Lower leg skin (tissue), 4 donors: ENCODE measurements around the gene CHRND. TPM values are rescaled to one million over a fixed set of nuclear protein-coding genes. Genes with fewer than 3 reads are reported as not detected.

ENCODE experiments used
- DNase-seq, 2 donors: peaks; one replicate each; pipeline ENCODE4 v3.0.0-alpha.2; 2019; ENCODE audit warnings: low spot score in 2 of 2
- H3K4me3 ChIP-seq: fragments of 200-600 bp; sonication (generic); 2 replicates; pipeline ENCODE4 v1.5.1; 2017; ENCODE audit warnings: mild to moderate bottlenecking, low read depth; ENCODE audit not compliant: poor library complexity, severe bottlenecking
- CTCF ChIP-seq, 3 donors: fragments of 450-650 bp; IDR thresholded peaks; one replicate each; pipeline ENCODE4 v1.5.1; 2016; ENCODE audit warnings: antibody characterized with exemption in 3 of 3, mild to moderate bottlenecking in 3 of 3, moderate library complexity in 2 of 3
- POLR2A ChIP-seq, 2 donors: fragments of 450-650 bp; IDR thresholded peaks; one replicate each; pipeline ENCODE4 v1.6.1; 2016 to 2017; ENCODE audit warnings: antibody characterized with exemption in 2 of 2, mild to moderate bottlenecking in 1 of 2, moderate library complexity in 1 of 2
- WGBS, 2 donors: methylation state at CpG; one replicate each; pipeline ENCODE4 v1.1.5; 2018; 5-methylcytosine and 5-hydroxymethylcytosine counted together
- intact Hi-C: fragments of 100-400 bp; cut with DNase I; formaldehyde crosslinking; loops from one replicate; pipeline ENCODE4 v1.15.0; 2023; ENCODE audit warnings: low total_unique reads
- total RNA-seq, 4 donors: library from RNA; depleted of rRNA; stranded (reverse); fragments of >200 nt; gene quantifications; one replicate each; pipeline ENCODE4 v1.1.0, GENCODE V29; 2016

Gene CHRND
- total RNA-seq, 4 donors from 2014 or later, result not detected

DNA sequence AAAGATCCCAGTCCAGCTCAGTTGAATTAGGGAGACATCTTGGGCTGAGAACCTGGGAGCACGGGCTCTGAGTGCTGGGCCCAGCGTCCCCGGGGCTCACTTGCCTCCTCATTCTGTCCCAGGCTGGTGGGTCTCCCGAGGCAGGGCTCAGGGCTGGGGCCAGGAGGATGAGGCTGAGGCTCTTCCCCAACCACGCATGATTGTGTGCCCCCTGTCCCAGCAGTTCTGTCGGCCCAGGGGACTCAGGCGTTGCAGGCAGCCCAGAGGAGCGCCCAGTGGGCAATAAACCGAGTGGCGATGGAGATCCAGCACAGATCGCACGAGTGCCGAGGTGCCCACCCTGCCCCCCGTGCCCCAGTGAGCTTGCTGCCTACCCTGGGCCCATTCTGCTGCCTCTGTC lies 4.9 kb upstream of the CHRND start:
- 81 to 83% methylated on average over 12 to 14 of the region's 14 CpGs for WGBS, 2 donors
- intact Hi-C loops, result no loop called here

GRCh38 chr2:232521959-232522622 lies 3.9 kb upstream of the CHRND start:
- no peak for TF ChIP-seq POLR2A (IDR thresholded peaks at IDR 0.05)
- TF ChIP-seq CTCF (IDR thresholded peaks at IDR 0.05), result no peak
- no peak for DNase-seq
- 0 to 21% methylated on average over 14 of the region's 66 CpGs for WGBS, 2 donors
- no peak overlapping the region for H3K4me3 ChIP-seq
- intact Hi-C loops, result no loop called here

More for the DNA sequence above, 4.9 kb upstream of the CHRND start:
- TF ChIP-seq CTCF (IDR thresholded peaks at IDR 0.05) (no peak), POLR2A (IDR thresholded peaks at IDR 0.05) (no peak)
- no peak overlapping the region for H3K4me3 ChIP-seq
- no peak for DNase-seq

DNA sequence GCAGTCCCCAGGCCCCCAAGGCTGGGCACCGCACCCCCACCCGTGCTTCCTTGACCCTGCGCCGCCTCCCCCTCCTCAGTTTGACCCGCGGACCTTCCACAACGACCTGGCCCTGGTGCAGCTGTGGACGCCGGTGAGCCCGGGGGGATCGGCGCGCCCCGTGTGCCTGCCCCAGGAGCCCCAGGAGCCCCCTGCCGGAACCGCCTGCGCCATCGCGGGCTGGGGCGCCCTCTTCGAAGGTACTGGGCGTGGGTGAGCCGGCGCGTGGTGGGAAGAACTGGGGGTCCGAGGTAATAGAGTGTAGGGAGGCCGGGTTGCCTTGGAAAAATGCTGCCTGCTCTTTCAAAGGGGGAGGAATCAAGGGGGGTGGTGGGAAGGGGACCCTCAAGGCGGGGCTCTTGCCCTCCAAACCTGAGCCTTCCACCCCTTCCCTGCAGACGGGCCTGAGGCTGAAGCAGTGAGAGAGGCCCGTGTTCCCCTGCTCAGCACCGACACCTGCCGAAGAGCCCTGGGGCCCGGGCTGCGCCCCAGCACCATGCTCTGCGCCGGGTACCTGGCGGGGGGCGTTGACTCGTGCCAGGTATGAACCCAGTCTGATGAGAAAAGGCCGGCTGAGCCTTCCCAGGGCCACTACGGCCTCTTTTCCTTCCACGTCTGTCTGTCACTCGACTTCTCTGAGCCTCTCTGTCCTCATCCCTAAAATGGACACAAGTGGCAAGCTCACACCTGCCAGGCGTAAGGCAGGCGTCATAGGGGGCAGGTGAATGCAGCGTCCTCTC lies 3.1 kb upstream of the CHRND start:
- intact Hi-C loops, result no loop called here
- no peak overlapping the region for H3K4me3 ChIP-seq
- no peak for TF ChIP-seq CTCF (IDR thresholded peaks at IDR 0.05)
- TF ChIP-seq POLR2A (IDR thresholded peaks at IDR 0.05), result no peak
- WGBS, 2 donors, result 19 to 21% methylated on average over 8 to 32 of the region's 46 CpGs
- DNase-seq, result no peak

DNA sequence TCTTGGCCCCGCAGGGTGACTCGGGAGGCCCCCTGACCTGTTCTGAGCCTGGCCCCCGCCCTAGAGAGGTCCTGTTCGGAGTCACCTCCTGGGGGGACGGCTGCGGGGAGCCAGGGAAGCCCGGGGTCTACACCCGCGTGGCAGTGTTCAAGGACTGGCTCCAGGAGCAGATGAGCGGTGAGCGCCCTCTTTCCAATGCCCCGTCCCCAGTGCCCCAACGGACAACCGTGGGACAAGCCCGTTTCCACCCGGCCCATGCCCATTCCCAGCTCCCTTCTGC lies 2.6 kb upstream of the CHRND start:
- DNase-seq, result no peak
- WGBS, 2 donors, result 5 to 16% methylated on average over 8 to 16 of the region's 16 CpGs
- H3K4me3 ChIP-seq, result no peak overlapping the region
- TF ChIP-seq CTCF (IDR thresholded peaks at IDR 0.05) (no peak), POLR2A (IDR thresholded peaks at IDR 0.05) (no peak)
- intact Hi-C loops, result no loop called here

DNA sequence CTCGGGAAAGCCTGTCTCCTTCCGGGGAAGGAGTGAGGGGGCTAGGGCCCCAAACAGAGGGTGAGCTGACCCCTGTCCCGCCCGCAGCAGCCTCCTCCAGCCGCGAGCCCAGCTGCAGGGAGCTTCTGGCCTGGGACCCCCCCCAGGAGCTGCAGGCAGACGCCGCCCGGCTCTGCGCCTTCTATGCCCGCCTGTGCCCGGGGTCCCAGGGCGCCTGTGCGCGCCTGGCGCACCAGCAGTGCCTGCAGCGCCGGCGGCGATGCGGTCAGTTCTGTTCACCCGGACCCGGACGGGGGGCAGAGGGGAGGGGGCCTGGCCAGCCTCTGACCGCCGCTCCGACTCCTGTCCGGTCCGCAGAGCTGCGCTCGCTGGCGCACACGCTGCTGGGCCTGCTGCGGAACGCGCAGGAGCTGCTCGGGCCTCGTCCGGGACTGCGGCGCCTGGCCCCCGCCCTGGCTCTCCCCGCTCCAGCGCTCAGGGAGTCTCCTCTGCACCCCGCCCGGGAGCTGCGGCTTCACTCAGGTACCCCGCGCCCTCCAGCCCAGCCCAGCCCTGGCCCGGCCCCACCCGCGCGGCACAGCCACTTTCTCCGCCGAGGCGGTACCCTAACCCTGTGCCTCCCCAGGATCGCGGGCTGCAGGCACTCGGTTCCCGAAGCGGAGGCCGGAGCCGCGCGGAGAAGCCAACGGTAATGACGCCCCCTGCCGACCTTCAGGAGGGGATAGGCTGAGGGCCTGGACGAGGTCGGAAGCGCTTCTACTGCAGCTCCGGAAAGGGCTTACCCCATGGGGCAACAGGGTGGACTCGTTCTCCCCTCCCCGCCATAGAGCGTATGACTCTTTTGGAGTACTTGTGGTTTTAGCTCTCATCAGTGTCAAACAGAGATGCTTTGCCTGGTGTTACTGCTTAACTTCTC lies 2.0 kb upstream of the CHRND start:
- no peak for DNase-seq

More for the DNA sequence above, 2.0 kb upstream of the CHRND start:
- no peak overlapping the region for H3K4me3 ChIP-seq
- 1 to 3% methylated on average over 47 to 51 of the region's 75 CpGs for WGBS, 2 donors
- intact Hi-C loops, result no loop called here
- no peak for TF ChIP-seq POLR2A (IDR thresholded peaks at IDR 0.05)
- TF ChIP-seq CTCF (IDR thresholded peaks at IDR 0.05), result no peak
